ENCODE data around the gene ITGA1.
"Not testable (repeated sequence)": the region's sequence is repeated elsewhere in the genome, so short reads cannot be mapped to it uniquely, and the experiment has no call there.

The ITGA1 gene

GRCh38 chr5:52787600-52788504, at the start of gene ITGA1, which contains the start of gene PELO:
TSS of gene ITGA1 (plus strand) at chr5:52787916. CDS start at chr5:52788354, 438 bp downstream.
TSS of gene PELO (plus strand) at chr5:52787916. CDS start at chr5:52800395, 12,479 bp downstream.
- Mint-ChIP-seq H3K4me1 (peaks cover 8 to 20% of the 10 kb centered on the region in 2 donors), H3K36me3 (no peaks in the 10 kb centered on the region), H3K4me3 (peak within 1 kb of the TSS; percentile 89 to 90), H3K27ac (peak within 1 kb of the TSS; percentile 81), H3K27me3 (peaks cover 35 to 52% of the 10 kb centered on the region in 2 donors), H3K9me3 (no peaks in the 10 kb centered on the region)
- DNase-seq (peak; percentile 64), ATAC-seq (replicated peaks) (peak; percentile 83)

- no peaks in the 10 kb centered on the region for H3K27me3 Mint-ChIP-seq
- H3K36me3 Mint-ChIP-seq = no peaks in the 10 kb centered on the region
- peaks cover 0 to 2% of the 10 kb centered on the region in 2 donors for H3K4me1 Mint-ChIP-seq
- no peak overlapping the region for H3K27ac Mint-ChIP-seq
- no peak for DNase-seq
- no peak overlapping the region for H3K4me3 Mint-ChIP-seq
- no peaks in the 10 kb centered on the region for H3K9me3 Mint-ChIP-seq
- ATAC-seq (replicated peaks) = no peak
These were observed 49.6 kb upstream of the ITGA1 start for GRCh38 chr5:52738095-52738506.

GRCh38 chr5:52740007-52740406, 47.7 kb upstream of the ITGA1 start:
- no peaks in the 10 kb centered on the region for H3K27me3 Mint-ChIP-seq
- H3K4me1 Mint-ChIP-seq = peaks cover 0 to 2% of the 10 kb centered on the region in 2 donors

GRCh38 chr5:52743012-52743411, 44.7 kb upstream of the ITGA1 start:
- ATAC-seq (replicated peaks) (no peak), DNase-seq (no peak)
- Mint-ChIP-seq H3K36me3 (no peaks in the 10 kb centered on the region), H3K9me3 (no peaks in the 10 kb centered on the region), H3K4me3 (no peak overlapping the region), H3K27me3 (peaks cover 0 to 8% of the 10 kb centered on the region in 2 donors), H3K4me1 (peaks cover 0 to 2% of the 10 kb centered on the region in 2 donors), H3K27ac (no peak overlapping the region)

More at GRCh38 chr5:52740007-52740406, 47.7 kb upstream of the ITGA1 start:
- ATAC-seq (replicated peaks) (no peak), DNase-seq (no peak)
- H3K36me3 Mint-ChIP-seq = no peaks in the 10 kb centered on the region
- no peak overlapping the region for H3K27ac Mint-ChIP-seq
- H3K9me3 Mint-ChIP-seq = no peaks in the 10 kb centered on the region
- no peak overlapping the region for H3K4me3 Mint-ChIP-seq

GRCh38 chr5:52743529-52743928, 44.2 kb upstream of the ITGA1 start:
- Mint-ChIP-seq H3K27me3 (peaks cover 0 to 8% of the 10 kb centered on the region in 2 donors), H3K4me3 (no peak overlapping the region), H3K4me1 (no peaks in the 10 kb centered on the region), H3K36me3 (no peaks in the 10 kb centered on the region), H3K9me3 (no peaks in the 10 kb centered on the region), H3K27ac (no peak overlapping the region)
- no peak for DNase-seq
- no peak for ATAC-seq (replicated peaks)

- no peaks in the 10 kb centered on the region for H3K36me3 Mint-ChIP-seq
- H3K4me1 Mint-ChIP-seq = no peaks in the 10 kb centered on the region
- ATAC-seq (replicated peaks) (peak in 1 of 2 donors; percentile 27), DNase-seq (no peak)
- no peak overlapping the region for H3K4me3 Mint-ChIP-seq
- peaks cover 2 to 8% of the 10 kb centered on the region in 2 donors for H3K27me3 Mint-ChIP-seq
- H3K9me3 Mint-ChIP-seq = no peaks in the 10 kb centered on the region
- no peak overlapping the region for H3K27ac Mint-ChIP-seq
These were observed 43.7 kb upstream of the ITGA1 start for GRCh38 chr5:52743970-52744369.

- not testable (repeated sequence) for H3K4me3 Mint-ChIP-seq, H3K27ac Mint-ChIP-seq, H3K36me3 Mint-ChIP-seq, H3K27me3 Mint-ChIP-seq, H3K4me1 Mint-ChIP-seq, DNase-seq, H3K9me3 Mint-ChIP-seq
- peak in 1 of 2 donors; percentile 48 for ATAC-seq (replicated peaks)
These were observed 42.8 kb upstream of the ITGA1 start for GRCh38 chr5:52744867-52745458.

- Mint-ChIP-seq H3K4me1 (no peaks in the 10 kb centered on the region), H3K36me3 (no peaks in the 10 kb centered on the region), H3K27me3 (peaks cover 6 to 8% of the 10 kb centered on the region in 2 donors), H3K4me3 (no peak overlapping the region), H3K9me3 (no peaks in the 10 kb centered on the region), H3K27ac (no peak overlapping the region)
- no peak for DNase-seq
- ATAC-seq (replicated peaks) = no peak
These were observed 41.2 kb upstream of the ITGA1 start for GRCh38 chr5:52746539-52746938.

- no peak overlapping the region for H3K27ac Mint-ChIP-seq
- no peak overlapping the region for H3K4me3 Mint-ChIP-seq
- ATAC-seq (replicated peaks) = no peak
These were observed 39.1 kb upstream of the ITGA1 start for GRCh38 chr5:52748590-52748989.

GRCh38 chr5:52749666-52750065, 38.0 kb upstream of the ITGA1 start:
- Mint-ChIP-seq H3K27me3 (peaks cover 12 to 17% of the 10 kb centered on the region in 2 donors), H3K4me3 (no peak overlapping the region), H3K36me3 (no peaks in the 10 kb centered on the region), H3K27ac (no peak overlapping the region), H3K4me1 (no peaks in the 10 kb centered on the region), H3K9me3 (no peaks in the 10 kb centered on the region)
- no peak for DNase-seq
- no peak for ATAC-seq (replicated peaks)

More at GRCh38 chr5:52748590-52748989, 39.1 kb upstream of the ITGA1 start:
- H3K9me3 Mint-ChIP-seq = no peaks in the 10 kb centered on the region
- H3K27me3 Mint-ChIP-seq = peaks cover 11 to 15% of the 10 kb centered on the region in 2 donors
- no peaks in the 10 kb centered on the region for H3K4me1 Mint-ChIP-seq
- DNase-seq = no peak
- H3K36me3 Mint-ChIP-seq = no peaks in the 10 kb centered on the region

GRCh38 chr5:52751137-52751536, 36.6 kb upstream of the ITGA1 start:
- H3K27me3 Mint-ChIP-seq = peaks cover 10 to 12% of the 10 kb centered on the region in 2 donors
- no peaks in the 10 kb centered on the region for H3K9me3 Mint-ChIP-seq
- H3K4me1 Mint-ChIP-seq = no peaks in the 10 kb centered on the region

GRCh38 chr5:52754051-52754450, 33.7 kb upstream of the ITGA1 start:
- no peak for DNase-seq
- H3K4me1 Mint-ChIP-seq = no peaks in the 10 kb centered on the region
- no peaks in the 10 kb centered on the region for H3K9me3 Mint-ChIP-seq
- peaks cover 10% of the 10 kb centered on the region in 2 donors for H3K27me3 Mint-ChIP-seq
- H3K27ac Mint-ChIP-seq = no peak overlapping the region
- H3K36me3 Mint-ChIP-seq = peaks cover 0 to 1% of the 10 kb centered on the region in 2 donors
- no peak overlapping the region for H3K4me3 Mint-ChIP-seq
- ATAC-seq (replicated peaks) = no peak

More at GRCh38 chr5:52751137-52751536, 36.6 kb upstream of the ITGA1 start:
- Mint-ChIP-seq H3K4me3 (no peak overlapping the region), H3K27ac (no peak overlapping the region), H3K36me3 (no peaks in the 10 kb centered on the region)
- no peak for ATAC-seq (replicated peaks)
- no peak for DNase-seq

- no peak overlapping the region for H3K27ac Mint-ChIP-seq
- peaks cover 0 to 1% of the 10 kb centered on the region in 2 donors for H3K36me3 Mint-ChIP-seq
- peaks cover 7% of the 10 kb centered on the region in 2 donors for H3K27me3 Mint-ChIP-seq
- DNase-seq = no peak
- peaks cover 0 to 8% of the 10 kb centered on the region in 2 donors for H3K4me1 Mint-ChIP-seq
- H3K4me3 Mint-ChIP-seq = no peak overlapping the region
- no peak for ATAC-seq (replicated peaks)
- H3K9me3 Mint-ChIP-seq = peaks cover 0 to 5% of the 10 kb centered on the region in 2 donors
These were observed 30.2 kb upstream of the ITGA1 start for GRCh38 chr5:52757527-52757926.

GRCh38 chr5:52758014-52758413, 29.7 kb upstream of the ITGA1 start:
- no peak for DNase-seq
- no peak for ATAC-seq (replicated peaks)
- Mint-ChIP-seq H3K27me3 (peaks cover 7% of the 10 kb centered on the region in 2 donors), H3K27ac (no peak overlapping the region), H3K4me3 (no peak overlapping the region), H3K36me3 (peaks cover 0 to 1% of the 10 kb centered on the region in 2 donors), H3K9me3 (peaks cover 0 to 5% of the 10 kb centered on the region in 2 donors), H3K4me1 (peaks cover 0 to 8% of the 10 kb centered on the region in 2 donors)
